Measurements from ENCODE around the gene TMEM214.

GRCh38 chr2:27085673-27086089 is 52.9 kb downstream of the TMEM214 start:
- TF ChIP-seq CTCF (conservative IDR thresholded peaks at IDR 0.05; ENCODE audit: low read length): peak; percentile 42
- no peak for TF ChIP-seq EZH2phosphoT487 (IDR thresholded peaks at IDR 0.05; ENCODE audit: borderline replicate concordance)
